Loucy (cell line): ENCODE results near the gene DSCAM.

ENCODE experiments used
- H2AFZ ChIP-seq: fragments of 200-600 bp; sonication (generic); 2 replicates; pipeline ENCODE4 v1.6.0; 2016; ENCODE audit warnings: antibody characterized with exemption, mild to moderate bottlenecking, low read length, moderate library complexity
- H3F3A ChIP-seq: fragments of 200-600 bp; 2 replicates; pipeline ENCODE4 v1.6.0; 2016; ENCODE audit warnings: antibody characterized with exemption, low read depth, mild to moderate bottlenecking
- H3K27me3 ChIP-seq: fragments of 200-600 bp; sonication (generic); 2 replicates; pipeline ENCODE4 v1.6.1; 2014; ENCODE audit warnings: low read length, mild to moderate bottlenecking; ENCODE audit not compliant: insufficient read depth, poor library complexity, severe bottlenecking
- H3K36me3 ChIP-seq: fragments of 200-600 bp; sonication (generic); 2 replicates; pipeline ENCODE4 v1.6.1; 2016; ENCODE audit warnings: low read length; ENCODE audit not compliant: insufficient read depth
- H3K4me1 ChIP-seq: fragments of 200-600 bp; sonication (generic); 2 replicates; pipeline ENCODE4 v1.5.1; 2014; ENCODE audit warnings: low read length, mild to moderate bottlenecking; ENCODE audit not compliant: insufficient read depth, poor library complexity, severe bottlenecking
- H3K4me2 ChIP-seq: fragments of 200-600 bp; sonication (generic); 2 replicates; pipeline ENCODE4 v1.6.0; 2014; ENCODE audit warnings: antibody characterized with exemption, low read length, low read depth, mild to moderate bottlenecking; ENCODE audit not compliant: poor library complexity, severe bottlenecking
- H3K4me3 ChIP-seq: fragments of 200-600 bp; sonication (generic); 2 replicates; pipeline ENCODE4 v1.5.1; 2014; ENCODE audit warnings: low read length, mild to moderate bottlenecking, mixed read lengths; ENCODE audit not compliant: poor library complexity, severe bottlenecking
- H3K79me2 ChIP-seq: fragments of 200-600 bp; sonication (generic); 2 replicates; pipeline ENCODE4 v1.6.1; 2014; ENCODE audit warnings: low read length; ENCODE audit not compliant: insufficient read depth
- H3K9ac ChIP-seq: fragments of 200-600 bp; sonication (generic); 2 replicates; pipeline ENCODE4 v1.6.0; 2014; ENCODE audit warnings: mild to moderate bottlenecking, low read depth, low read length, moderate library complexity; ENCODE audit not compliant: poor library complexity, severe bottlenecking
- H3K9me2 ChIP-seq: fragments of 200-600 bp; sonication (generic); replicated peaks from 2 replicates; pipeline ENCODE4 v1.6.1; 2016; ENCODE audit warnings: low read depth, low read length, mixed read lengths
- H3K9me3 ChIP-seq: fragments of 200-600 bp; sonication (generic); 2 replicates; pipeline ENCODE4 v1.6.1; 2014; ENCODE audit warnings: mild to moderate bottlenecking, antibody characterized with exemption, low read length, low read depth; ENCODE audit not compliant: insufficient read depth
- H4K20me1 ChIP-seq: fragments of 200-600 bp; sonication (generic); 2 replicates; pipeline ENCODE4 v1.6.0; 2014; ENCODE audit warnings: antibody characterized with exemption, low read length, mild to moderate bottlenecking; ENCODE audit not compliant: insufficient read depth, poor library complexity, severe bottlenecking
- EZH2phosphoT487 ChIP-seq: fragments of 200-600 bp; IDR thresholded peaks from 2 replicates; pipeline ENCODE4 v1.6.1; 2018; ENCODE audit warnings: antibody characterized with exemption, mild to moderate bottlenecking, moderate library complexity, borderline replicate concordance
- TF ChIP-seq, protein P1 (sequence below): fragments of 200-600 bp; sonication (generic); conservative IDR thresholded peaks from 2 replicates; pipeline ENCODE4 v1.5.1; 2014; ENCODE audit warnings: mild to moderate bottlenecking, antibody characterized with exemption, low read length

The DSCAM gene

DNA sequence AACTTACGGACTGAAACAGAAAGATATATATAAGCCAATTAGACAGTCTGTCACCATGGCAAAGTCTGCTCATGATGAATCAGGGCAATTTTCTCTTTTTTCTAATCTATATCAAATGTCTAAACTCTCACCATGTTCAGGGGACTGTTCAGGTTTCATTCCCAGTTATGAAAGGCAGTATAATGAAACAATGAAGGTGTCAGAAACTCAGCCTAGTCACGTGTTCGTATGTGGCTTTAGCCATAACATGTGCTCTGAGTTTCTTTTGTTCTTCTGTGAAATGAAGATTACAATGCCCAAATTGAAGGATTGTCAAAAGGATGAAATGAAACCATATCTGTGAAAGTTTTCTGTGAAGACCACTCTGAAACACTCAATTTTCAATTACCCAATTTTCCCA lies 392.9 kb downstream of the DSCAM start:
- TF ChIP-seq, protein P1, sequence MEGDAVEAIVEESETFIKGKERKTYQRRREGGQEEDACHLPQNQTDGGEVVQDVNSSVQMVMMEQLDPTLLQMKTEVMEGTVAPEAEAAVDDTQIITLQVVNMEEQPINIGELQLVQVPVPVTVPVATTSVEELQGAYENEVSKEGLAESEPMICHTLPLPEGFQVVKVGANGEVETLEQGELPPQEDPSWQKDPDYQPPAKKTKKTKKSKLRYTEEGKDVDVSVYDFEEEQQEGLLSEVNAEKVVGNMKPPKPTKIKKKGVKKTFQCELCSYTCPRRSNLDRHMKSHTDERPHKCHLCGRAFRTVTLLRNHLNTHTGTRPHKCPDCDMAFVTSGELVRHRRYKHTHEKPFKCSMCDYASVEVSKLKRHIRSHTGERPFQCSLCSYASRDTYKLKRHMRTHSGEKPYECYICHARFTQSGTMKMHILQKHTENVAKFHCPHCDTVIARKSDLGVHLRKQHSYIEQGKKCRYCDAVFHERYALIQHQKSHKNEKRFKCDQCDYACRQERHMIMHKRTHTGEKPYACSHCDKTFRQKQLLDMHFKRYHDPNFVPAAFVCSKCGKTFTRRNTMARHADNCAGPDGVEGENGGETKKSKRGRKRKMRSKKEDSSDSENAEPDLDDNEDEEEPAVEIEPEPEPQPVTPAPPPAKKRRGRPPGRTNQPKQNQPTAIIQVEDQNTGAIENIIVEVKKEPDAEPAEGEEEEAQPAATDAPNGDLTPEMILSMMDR = no peak
- no peak for TF ChIP-seq EZH2phosphoT487
- Histone ChIP-seq H4K20me1 (no peaks in the 10 kb centered on the region), H3K9me3 (no peaks in the 10 kb centered on the region), H3K27me3 (no peaks in the 10 kb centered on the region), H3K36me3 (no peaks in the 10 kb centered on the region), H3F3A (no peaks in the 10 kb centered on the region), H3K79me2 (no peaks in the 10 kb centered on the region), H3K9me2 (no peaks in the 10 kb centered on the region), H2AFZ (no peak overlapping the region), H3K4me1 (no peaks in the 10 kb centered on the region), H3K4me3 (no peak overlapping the region), H3K4me2 (no peak overlapping the region), H3K9ac (no peak overlapping the region)

DNA sequence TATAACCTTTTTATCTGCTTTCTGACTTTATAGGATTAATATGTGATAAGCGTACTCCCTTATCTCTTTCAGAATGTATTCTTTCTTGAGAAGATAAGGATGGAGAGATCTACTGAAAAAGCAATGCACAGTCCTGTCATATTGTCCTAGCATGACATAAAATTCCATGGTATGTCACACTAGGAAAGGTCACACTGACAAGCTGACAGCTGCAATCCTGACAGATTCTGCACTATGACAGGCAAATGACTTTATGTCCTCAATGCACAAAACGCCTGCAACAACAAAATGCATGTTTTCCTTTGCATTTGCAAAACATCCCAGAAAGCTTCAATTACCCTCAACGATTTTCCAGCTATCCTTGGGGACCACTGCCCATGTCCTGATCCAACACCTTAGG lies 393.8 kb downstream of the DSCAM start:
- Histone ChIP-seq H3K9me2 (no peaks in the 10 kb centered on the region), H3K4me1 (no peaks in the 10 kb centered on the region), H3K4me2 (no peak overlapping the region), H3K27me3 (no peaks in the 10 kb centered on the region), H3K36me3 (no peaks in the 10 kb centered on the region), H3F3A (no peaks in the 10 kb centered on the region), H3K9ac (no peak overlapping the region), H3K9me3 (no peaks in the 10 kb centered on the region), H3K79me2 (no peaks in the 10 kb centered on the region), H4K20me1 (no peaks in the 10 kb centered on the region), H3K4me3 (no peak overlapping the region), H2AFZ (no peak overlapping the region)
- TF ChIP-seq EZH2phosphoT487 = no peak
- TF ChIP-seq, protein P1 = no peak

DNA sequence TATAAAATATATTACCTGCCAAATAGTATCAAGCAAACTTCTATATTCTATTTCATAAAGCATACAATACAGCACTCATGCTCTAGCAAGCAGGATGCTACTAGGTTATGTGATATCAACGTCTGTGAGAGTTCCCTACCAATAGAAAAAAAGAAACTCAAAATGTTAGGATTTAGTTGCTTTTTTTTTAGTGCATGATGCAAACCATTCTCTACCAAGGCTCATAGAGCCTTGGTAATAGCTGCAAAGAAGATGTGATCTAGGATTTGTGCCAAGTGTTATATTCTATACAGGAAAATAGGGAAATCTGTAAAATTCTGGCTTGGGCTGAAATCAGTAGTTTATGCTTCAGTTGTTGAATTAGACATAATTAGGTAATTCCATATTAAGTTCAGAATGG lies 394.4 kb downstream of the DSCAM start:
- TF ChIP-seq, protein P1 = no peak
- TF ChIP-seq EZH2phosphoT487 = no peak
- Histone ChIP-seq H3K4me3 (no peak overlapping the region), H3K79me2 (no peaks in the 10 kb centered on the region), H3K9me3 (no peaks in the 10 kb centered on the region), H3F3A (no peaks in the 10 kb centered on the region), H3K9me2 (no peaks in the 10 kb centered on the region), H3K9ac (no peak overlapping the region), H3K4me2 (no peak overlapping the region), H3K36me3 (no peaks in the 10 kb centered on the region), H2AFZ (no peak overlapping the region), H3K4me1 (no peaks in the 10 kb centered on the region), H4K20me1 (no peaks in the 10 kb centered on the region), H3K27me3 (no peaks in the 10 kb centered on the region)
